ENCODE measurements around the gene SLC35E2B. TPM values are rescaled to one million over a fixed set of nuclear protein-coding genes. Genes with fewer than 3 reads are reported as not detected.
"Not testable (repeated sequence)": the region's sequence is repeated elsewhere in the genome, so short reads cannot be mapped to it uniquely, and the experiment has no call there.

The SLC35E2B gene
- polyA plus RNA-seq, 2 of the 4 experiments (the other 2 are of a cell fraction) = 10.8 to 13.6 TPM

DNA sequence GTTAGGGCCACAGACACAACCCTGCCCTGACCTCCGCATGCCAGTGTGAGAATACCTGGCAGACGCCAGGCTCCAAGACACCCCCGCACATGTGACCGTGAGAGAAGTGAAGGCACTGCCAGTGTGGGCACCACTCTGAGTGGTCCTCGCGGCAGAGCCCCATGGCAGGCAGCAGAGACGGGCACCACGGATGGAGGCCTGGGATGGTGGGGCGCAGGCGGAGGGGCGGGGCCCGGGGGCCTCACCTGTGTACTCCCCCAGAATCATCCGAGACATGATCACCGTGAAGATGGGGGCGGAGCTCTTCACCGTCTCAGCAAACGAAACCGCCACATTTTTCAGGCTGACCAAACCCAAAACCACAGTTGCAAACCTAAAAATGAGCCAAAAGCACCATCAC, 17.4 kb downstream of the SLC35E2B start:
- CTCF ChIA-PET; ATAC-seq; FAIRE-seq; DNase-seq (ENCODE audit: low read depth in 1 of 2, low spot score in 1 of 2); H3K9me3 ChIP-seq; POLR2A ChIA-PET; H3K4me1 ChIP-seq; H3K4me3 ChIP-seq; H3K27ac ChIP-seq; H3K4me2 ChIP-seq: not testable (repeated sequence)
- WGBS (ENCODE audit: missing lambda C conversion rate) = 95% methylated on average over 7 of the region's 18 CpGs

DNA sequence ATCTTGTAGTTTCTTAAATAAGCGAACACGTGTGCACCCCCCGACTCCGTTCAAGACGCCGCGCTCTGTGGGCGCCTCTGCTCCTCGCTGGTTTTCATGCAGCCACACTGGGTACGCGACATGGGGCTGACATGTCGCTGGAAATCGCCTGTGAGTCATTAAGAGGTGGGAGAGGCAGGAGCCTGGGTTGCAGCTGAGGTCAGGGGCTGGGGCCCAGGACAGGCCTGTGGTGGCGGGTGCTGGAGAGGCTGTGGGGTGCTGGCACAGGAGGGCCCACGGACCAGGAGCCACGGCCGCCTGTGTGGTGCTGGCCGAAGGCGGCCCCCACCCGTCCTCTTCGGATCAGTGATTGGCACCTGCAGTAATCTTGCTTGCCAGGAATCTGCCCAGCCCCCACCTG, 17.8 kb downstream of the SLC35E2B start:
- POLR2A ChIA-PET; H3K4me1 ChIP-seq; H3K9me3 ChIP-seq; H3K4me2 ChIP-seq; ATAC-seq; CTCF ChIA-PET; H3K27ac ChIP-seq; DNase-seq (ENCODE audit: low read depth in 1 of 2, low spot score in 1 of 2); FAIRE-seq; H3K4me3 ChIP-seq: not testable (repeated sequence)
- WGBS (ENCODE audit: missing lambda C conversion rate) = 84% methylated on average over 8 of the region's 21 CpGs

DNA sequence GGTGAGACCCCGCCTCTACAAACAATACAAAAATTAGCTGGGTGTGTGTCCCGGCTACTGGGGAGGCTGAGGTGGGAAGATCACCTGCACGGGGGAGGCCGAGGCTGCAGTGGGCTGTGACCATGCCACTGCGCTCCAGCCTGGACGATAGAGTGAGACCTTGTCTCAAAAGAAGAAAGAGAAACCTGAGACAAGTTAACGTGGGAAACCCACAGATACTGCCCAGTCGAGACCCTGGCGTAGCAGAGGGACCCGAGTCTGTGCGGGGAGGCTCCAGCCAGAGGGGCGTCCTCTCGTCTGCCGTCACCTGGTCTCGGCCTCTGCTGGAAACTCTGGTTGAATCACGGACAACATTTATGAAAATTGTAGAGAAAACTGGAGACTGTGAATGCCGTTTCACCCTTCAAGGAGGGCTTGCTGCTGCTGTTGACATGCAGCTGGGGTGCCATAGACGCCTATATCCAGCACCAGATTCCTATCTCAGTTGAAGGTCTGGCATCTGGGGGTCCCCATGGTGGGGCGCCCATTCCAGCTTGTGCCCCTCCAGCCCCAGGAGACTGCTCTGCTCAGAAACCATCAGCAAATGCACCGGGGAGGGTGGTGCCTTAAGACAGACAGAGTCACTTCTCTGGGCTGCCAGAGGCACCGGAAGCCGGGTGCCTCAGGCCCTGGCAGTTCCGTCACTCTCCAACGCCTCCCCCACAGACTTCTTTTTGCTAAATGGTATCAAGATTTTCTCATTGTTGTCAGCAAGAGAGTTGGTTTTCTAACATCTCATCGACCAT, 20.2 kb downstream of the SLC35E2B start:
- DNase-seq (ENCODE audit: low read depth in 1 of 2, low spot score in 1 of 2) (no peak), FAIRE-seq (no peak), ATAC-seq (no peak)
- Histone ChIP-seq H3K4me3 (no peak overlapping the region), H3K27ac (no peak overlapping the region), H3K4me1 (no peaks in the 10 kb centered on the region), H3K4me2 (no peak overlapping the region), H3K9me3 (no peaks in the 10 kb centered on the region)
- ChIA-PET POLR2A (no interaction called here), CTCF (no interaction called here)
- TF ChIP-seq RFX5 (IDR thresholded peaks at IDR 0.05) (no peak), ZNF302 (CRISPR knock-in tag; IDR thresholded peaks at IDR 0.05) (no peak), POLR2AphosphoS2 (conservative IDR thresholded peaks at IDR 0.05; ENCODE audit: low read length) (no peak), SMC3 (IDR thresholded peaks at IDR 0.05) (no peak), CBX8 (IDR thresholded peaks at IDR 0.05) (no peak), RAD21 (conservative IDR thresholded peaks at IDR 0.05 in 1 of 2, IDR thresholded peaks at IDR 0.05 in 1 of 2) (no peak), CEBPB (IDR thresholded peaks at IDR 0.05) (no peak), FOSL2 (IDR thresholded peaks at IDR 0.05) (no peak), FOSL2 (CRISPR knock-in tag; IDR thresholded peaks at IDR 0.05) (no peak), GATA3 (IDR thresholded peaks at IDR 0.05; ENCODE audit: borderline replicate concordance) (no peak), HDAC2 (IDR thresholded peaks at IDR 0.05) (no peak), KDM1A (IDR thresholded peaks at IDR 0.05; ENCODE audit: low read depth) (no peak), NFE2L2 (conservative IDR thresholded peaks at IDR 0.05; ENCODE audit: low read length) (no peak), MAFK (IDR thresholded peaks at IDR 0.05; ENCODE audit: partially characterized antibody) (no peak), ZSCAN20 (CRISPR knock-in tag; IDR thresholded peaks at IDR 0.05) (no peak)
- TF ChIP-seq, protein P1, sequence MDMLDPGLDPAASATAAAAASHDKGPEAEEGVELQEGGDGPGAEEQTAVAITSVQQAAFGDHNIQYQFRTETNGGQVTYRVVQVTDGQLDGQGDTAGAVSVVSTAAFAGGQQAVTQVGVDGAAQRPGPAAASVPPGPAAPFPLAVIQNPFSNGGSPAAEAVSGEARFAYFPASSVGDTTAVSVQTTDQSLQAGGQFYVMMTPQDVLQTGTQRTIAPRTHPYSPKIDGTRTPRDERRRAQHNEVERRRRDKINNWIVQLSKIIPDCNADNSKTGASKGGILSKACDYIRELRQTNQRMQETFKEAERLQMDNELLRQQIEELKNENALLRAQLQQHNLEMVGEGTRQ (IDR thresholded peaks at IDR 0.05) = no peak
- 86% methylated on average over 24 of the region's 25 CpGs for WGBS (ENCODE audit: missing lambda C conversion rate)

DNA sequence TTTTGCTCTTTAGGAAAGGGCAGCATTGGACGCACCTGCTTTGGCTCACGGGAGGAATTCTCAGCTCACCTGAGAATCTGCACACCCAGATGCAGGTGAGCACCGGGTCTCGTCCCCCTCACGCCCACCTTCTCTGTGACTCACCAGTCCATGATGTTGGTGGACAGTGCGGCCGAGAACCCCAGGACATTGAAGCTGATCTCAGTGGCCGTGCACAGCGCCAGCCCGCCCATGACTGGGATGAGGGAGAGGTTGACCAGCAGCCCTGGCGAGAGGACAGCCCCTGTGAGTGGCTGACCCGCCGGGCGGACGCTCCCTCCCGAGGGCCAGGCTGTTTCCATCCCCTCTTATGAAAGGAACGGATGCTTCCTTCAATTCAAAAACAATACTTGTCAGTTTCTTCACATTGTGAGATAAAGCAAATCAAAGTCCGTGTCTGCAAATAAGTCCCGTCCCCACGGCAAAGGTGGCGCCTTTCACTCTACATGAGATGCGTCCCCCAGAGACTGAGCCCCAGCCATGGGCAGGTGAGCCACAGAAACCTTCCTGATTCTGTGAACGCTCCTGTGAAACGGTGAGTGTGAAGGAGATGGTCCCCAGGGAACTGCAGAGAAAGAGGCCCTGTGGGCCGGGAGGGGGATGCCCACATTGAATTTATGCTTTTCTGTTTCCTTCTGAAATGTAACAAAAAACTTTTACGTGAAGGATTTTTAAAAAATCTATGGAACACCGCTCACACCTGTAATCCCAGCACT, 21.1 kb downstream of the SLC35E2B start:
- no peak for ATAC-seq
- no peak for FAIRE-seq
- no peak overlapping the region for H3K27ac ChIP-seq
- ChIA-PET POLR2A (no interaction called here), CTCF (no interaction called here)
- no peaks in the 10 kb centered on the region for H3K9me3 ChIP-seq
- H3K4me2 ChIP-seq = no peak overlapping the region
- no peak overlapping the region for H3K4me3 ChIP-seq
- DNase-seq (ENCODE audit: low read depth in 1 of 2, low spot score in 1 of 2) = no peak
- 83% methylated on average over 18 of the region's 27 CpGs for WGBS (ENCODE audit: missing lambda C conversion rate)
- no peaks in the 10 kb centered on the region for H3K4me1 ChIP-seq
- TF ChIP-seq CBX8 (IDR thresholded peaks at IDR 0.05) (no peak), RAD21 (conservative IDR thresholded peaks at IDR 0.05 in 1 of 2, IDR thresholded peaks at IDR 0.05 in 1 of 2) (no peak), NR3C1 (IDR thresholded peaks at IDR 0.05) (no peak), ZC3H11A (IDR thresholded peaks at IDR 0.05) (no peak), JUNB (IDR thresholded peaks at IDR 0.05) (no peak), GATA3 (IDR thresholded peaks at IDR 0.05; ENCODE audit: borderline replicate concordance) (no peak), NFE2L2 (conservative IDR thresholded peaks at IDR 0.05; ENCODE audit: low read length) (no peak), PHF8 (IDR thresholded peaks at IDR 0.05; ENCODE audit: borderline replicate concordance, low read depth) (no peak), BHLHE40 (IDR thresholded peaks at IDR 0.05; ENCODE audit: low read depth, low read length) (no peak), FOXS1 (CRISPR knock-in tag; IDR thresholded peaks at IDR 0.05) (no peak), TFCP2L1 (CRISPR knock-in tag; IDR thresholded peaks at IDR 0.05) (no peak)
- TF ChIP-seq, protein P2, sequence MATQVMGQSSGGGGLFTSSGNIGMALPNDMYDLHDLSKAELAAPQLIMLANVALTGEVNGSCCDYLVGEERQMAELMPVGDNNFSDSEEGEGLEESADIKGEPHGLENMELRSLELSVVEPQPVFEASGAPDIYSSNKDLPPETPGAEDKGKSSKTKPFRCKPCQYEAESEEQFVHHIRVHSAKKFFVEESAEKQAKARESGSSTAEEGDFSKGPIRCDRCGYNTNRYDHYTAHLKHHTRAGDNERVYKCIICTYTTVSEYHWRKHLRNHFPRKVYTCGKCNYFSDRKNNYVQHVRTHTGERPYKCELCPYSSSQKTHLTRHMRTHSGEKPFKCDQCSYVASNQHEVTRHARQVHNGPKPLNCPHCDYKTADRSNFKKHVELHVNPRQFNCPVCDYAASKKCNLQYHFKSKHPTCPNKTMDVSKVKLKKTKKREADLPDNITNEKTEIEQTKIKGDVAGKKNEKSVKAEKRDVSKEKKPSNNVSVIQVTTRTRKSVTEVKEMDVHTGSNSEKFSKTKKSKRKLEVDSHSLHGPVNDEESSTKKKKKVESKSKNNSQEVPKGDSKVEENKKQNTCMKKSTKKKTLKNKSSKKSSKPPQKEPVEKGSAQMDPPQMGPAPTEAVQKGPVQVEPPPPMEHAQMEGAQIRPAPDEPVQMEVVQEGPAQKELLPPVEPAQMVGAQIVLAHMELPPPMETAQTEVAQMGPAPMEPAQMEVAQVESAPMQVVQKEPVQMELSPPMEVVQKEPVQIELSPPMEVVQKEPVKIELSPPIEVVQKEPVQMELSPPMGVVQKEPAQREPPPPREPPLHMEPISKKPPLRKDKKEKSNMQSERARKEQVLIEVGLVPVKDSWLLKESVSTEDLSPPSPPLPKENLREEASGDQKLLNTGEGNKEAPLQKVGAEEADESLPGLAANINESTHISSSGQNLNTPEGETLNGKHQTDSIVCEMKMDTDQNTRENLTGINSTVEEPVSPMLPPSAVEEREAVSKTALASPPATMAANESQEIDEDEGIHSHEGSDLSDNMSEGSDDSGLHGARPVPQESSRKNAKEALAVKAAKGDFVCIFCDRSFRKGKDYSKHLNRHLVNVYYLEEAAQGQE (IDR thresholded peaks at IDR 0.05) = no peak
- TF ChIP-seq, protein P3, sequence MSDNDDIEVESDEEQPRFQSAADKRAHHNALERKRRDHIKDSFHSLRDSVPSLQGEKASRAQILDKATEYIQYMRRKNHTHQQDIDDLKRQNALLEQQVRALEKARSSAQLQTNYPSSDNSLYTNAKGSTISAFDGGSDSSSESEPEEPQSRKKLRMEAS (IDR thresholded peaks at IDR 0.05) = no peak

Measured in A549 (cell line).